Uterus (tissue), 4 donors: ENCODE results near the gene PYGM. TPM values are rescaled to one million over a fixed set of nuclear protein-coding genes. Genes with fewer than 3 reads are reported as not detected.

Experiments used
- DNase-seq, 2 donors: peaks; one replicate each; pipeline ENCODE4 v3.0.0-alpha.2; 2019 to 2020
- H3K27ac ChIP-seq, 2 donors: fragments of 200-600 bp; sonication (generic); 1 replicate in 1 of 2; 2 replicates in 1 of 2; pipeline ENCODE4 v1.5.1; 2016 to 2018
- H3K27me3 ChIP-seq, 2 donors: fragments of 200-600 bp; sonication (generic); one replicate each; pipeline ENCODE4 v1.5.1; 2018 to 2019; ENCODE audit warnings: control low read depth in 1 of 2
- H3K36me3 ChIP-seq, 2 donors: fragments of 200-600 bp; sonication (generic); one replicate each; pipeline ENCODE4 v1.5.1; 2019; ENCODE audit warnings: control low read depth in 1 of 2
- H3K4me1 ChIP-seq, 2 donors: fragments of 200-600 bp; sonication (generic); one replicate each; pipeline ENCODE4 v1.5.1; 2018 to 2019; ENCODE audit warnings: control low read depth in 1 of 2
- H3K4me3 ChIP-seq, 2 donors: fragments of 200-600 bp; sonication (generic); 1 replicate in 1 of 2; 2 replicates in 1 of 2; pipeline ENCODE4 v1.5.1; 2018 to 2019; ENCODE audit warnings: mild to moderate bottlenecking in 1 of 2
- H3K9me3 ChIP-seq, 2 donors: fragments of 200-600 bp; sonication (generic); one replicate each; pipeline ENCODE4 v1.5.1; 2019; ENCODE audit warnings: control low read depth in 1 of 2
- CTCF ChIP-seq, 4 experiments: fragments of 200-600 bp in 2 of 4; fragments of 450-650 bp in 2 of 4; sonication (generic) in 2 of 4; IDR thresholded peaks; one replicate each; pipeline ENCODE4 v1.5.1; 2016 to 2019; ENCODE audit warnings: antibody characterized with exemption in 4 of 4, mild to moderate bottlenecking in 2 of 4, moderate library complexity in 1 of 4
- POLR2A ChIP-seq, 2 donors: fragments of 450-650 bp; IDR thresholded peaks; one replicate each; pipeline ENCODE4 v1.6.1; 2016; ENCODE audit warnings: antibody characterized with exemption in 2 of 2, mild to moderate bottlenecking in 1 of 2, moderate library complexity in 1 of 2
- intact Hi-C: fragments of 100-400 bp; cut with DNase I; formaldehyde crosslinking; loops from one replicate; pipeline ENCODE4 v1.15.1; 2023; ENCODE audit warnings: low total_unique reads
- total RNA-seq, 4 donors: library from RNA; depleted of rRNA in 3 of 4; stranded (reverse); fragments of >200 nt in 3 of 4; gene quantifications; one replicate each; pipeline versions ENCODE4 v1.1.0 to v1.2.4, GENCODE V29; 2014 to 2023
- donor health status: DM: yes; HTN: yes; CAD: no.

Gene PYGM
- total RNA-seq, 4 donors from 2014 or later, result 2.9 to 42.8 (median 11.4) TPM

- intact Hi-C loops, result no loop called here
- DNase-seq, result no peak
- TF ChIP-seq CTCF (IDR thresholded peaks at IDR 0.05), result no peak
- no peak for TF ChIP-seq POLR2A (IDR thresholded peaks at IDR 0.05)
- H3K9me3 ChIP-seq, result no peaks in the 10 kb centered on the region
- H3K4me1 ChIP-seq, result peaks cover 7 to 12% of the 10 kb centered on the region in 2 donors
- H3K27ac ChIP-seq, result no peak overlapping the region
- no peak overlapping the region for H3K4me3 ChIP-seq
- no peaks in the 10 kb centered on the region for H3K27me3 ChIP-seq
- H3K36me3 ChIP-seq, result no peaks in the 10 kb centered on the region
These were observed 12.1 kb upstream of the PYGM start for GRCh38 chr11:64771861-64772260.

DNA sequence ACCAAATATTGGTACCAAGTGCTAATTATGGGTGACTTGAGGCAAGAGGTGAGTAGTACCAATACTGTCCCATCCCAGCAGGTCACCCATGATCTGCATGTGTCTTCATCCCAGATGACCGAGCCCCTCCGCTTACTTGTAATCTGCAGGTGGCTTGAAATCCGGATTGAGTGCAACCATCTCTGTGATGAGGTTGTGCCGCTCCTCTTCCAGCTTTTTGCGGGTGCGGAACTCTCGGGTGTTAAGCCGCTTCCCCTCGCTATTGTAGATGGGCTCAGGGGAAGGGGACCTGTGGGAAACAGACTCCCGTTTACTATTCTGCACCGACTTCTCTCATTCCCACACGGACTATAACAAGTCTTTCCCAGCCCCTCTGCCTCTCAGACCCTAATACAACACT, 10.3 kb upstream of the PYGM start:
- Histone ChIP-seq H3K27me3 (no peaks in the 10 kb centered on the region), H3K4me1 (peaks cover 0 to 5% of the 10 kb centered on the region in 2 donors), H3K9me3 (no peaks in the 10 kb centered on the region), H3K4me3 (no peak overlapping the region), H3K27ac (no peak overlapping the region), H3K36me3 (no peaks in the 10 kb centered on the region)
- intact Hi-C loops, result no loop called here
- no peak for DNase-seq
- TF ChIP-seq POLR2A (IDR thresholded peaks at IDR 0.05) (no peak), CTCF (IDR thresholded peaks at IDR 0.05) (no peak)

DNA sequence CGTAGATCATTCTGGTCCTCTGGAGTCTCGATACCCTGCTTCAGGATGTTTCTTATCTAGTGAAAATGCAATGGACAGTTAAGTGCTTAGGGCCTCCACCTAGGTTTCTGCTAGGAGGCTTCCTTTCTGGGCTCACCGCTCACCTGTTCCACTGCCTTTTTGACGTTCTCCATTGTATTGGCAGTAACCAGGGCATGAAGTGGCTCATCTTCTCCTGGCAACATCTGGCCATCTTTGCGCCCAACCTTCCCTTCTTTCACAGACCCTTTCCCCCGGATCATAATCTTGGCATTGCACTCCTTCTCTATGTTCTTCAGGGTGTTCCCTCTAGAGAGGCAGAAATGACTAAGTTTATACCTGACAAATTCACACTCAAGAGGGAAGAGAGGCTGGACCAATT, 9.5 kb upstream of the PYGM start:
- Histone ChIP-seq H3K27me3 (no peaks in the 10 kb centered on the region), H3K27ac (no peak overlapping the region), H3K4me3 (no peak overlapping the region), H3K4me1 (no peaks in the 10 kb centered on the region), H3K9me3 (no peaks in the 10 kb centered on the region), H3K36me3 (no peaks in the 10 kb centered on the region)
- DNase-seq, result no peak
- intact Hi-C loops, result no loop called here
- TF ChIP-seq POLR2A (IDR thresholded peaks at IDR 0.05) (no peak), CTCF (IDR thresholded peaks at IDR 0.05) (no peak)

DNA sequence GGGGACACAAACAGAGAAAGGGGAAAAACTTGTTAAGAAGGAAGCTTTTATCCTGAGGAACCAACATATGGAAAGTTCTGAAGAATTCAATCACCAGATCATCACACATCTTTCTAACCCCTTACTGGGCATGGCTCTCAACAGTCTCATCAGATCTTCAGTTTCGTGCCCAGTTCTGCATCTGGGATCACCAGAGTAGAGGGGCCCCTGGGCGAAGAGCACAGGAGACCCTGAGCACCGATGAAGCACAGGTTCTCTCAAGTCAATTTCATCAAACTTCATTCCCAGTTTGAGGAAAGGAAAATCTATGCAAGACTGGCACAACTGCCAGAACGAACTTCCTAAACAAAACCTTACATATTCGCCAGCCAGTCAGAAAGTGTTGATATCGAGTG, 8.5 kb upstream of the PYGM start:
- intact Hi-C loops, result no loop called here
- H3K27ac ChIP-seq, result no peak overlapping the region

More for the DNA sequence above, 8.5 kb upstream of the PYGM start:
- Histone ChIP-seq H3K27me3 (no peaks in the 10 kb centered on the region), H3K36me3 (no peaks in the 10 kb centered on the region), H3K4me3 (no peak overlapping the region), H3K4me1 (peaks cover 0 to 9% of the 10 kb centered on the region in 2 donors), H3K9me3 (no peaks in the 10 kb centered on the region)
- TF ChIP-seq POLR2A (IDR thresholded peaks at IDR 0.05) (no peak), CTCF (IDR thresholded peaks at IDR 0.05) (no peak)
- DNase-seq, result no peak
